ENCODE measurements around the gene GGA2. TPM values are rescaled to one million over a fixed set of nuclear protein-coding genes. Genes with fewer than 3 reads are reported as not detected.

The GGA2 gene
- total RNA-seq, 1 experiment from 2014 or later: 32.1 TPM

- DNase-seq (ENCODE audit: low read depth): peak; percentile 45
Observed at GRCh38 chr16:23420011-23420410, 90.3 kb downstream of the GGA2 start.

GRCh38 chr16:23416816-23417215 lies 93.5 kb downstream of the GGA2 start:
- no peak for DNase-seq (ENCODE audit: low read depth)

GRCh38 chr16:23414731-23415130 lies 95.6 kb downstream of the GGA2 start:
- DNase-seq (ENCODE audit: low read depth): no peak

Other genes with a start within 250 kb of the GGA2 start
- gene SCNN1B, start 208.2 kb downstream of the GGA2 start, total RNA-seq (2014; rRNA removed): not detected in 2 replicates
- gene COG7, start 57.3 kb downstream of the GGA2 start, total RNA-seq (2014; rRNA removed): 12.2 and 12.5 TPM in 2 replicates
- gene EARS2, start 46.9 kb upstream of the GGA2 start, total RNA-seq (2014; rRNA removed): 28.8 and 31.4 TPM in 2 replicates
- 156 and 172 TPM in 2 replicates for gene UBFD1, start 47.2 kb upstream of the GGA2 start, total RNA-seq (2014; rRNA removed)
- gene NDUFAB1, start 85.8 kb upstream of the GGA2 start, total RNA-seq (2014; rRNA removed): 100 and 116 TPM in 2 replicates
- gene PALB2, start 130.8 kb upstream of the GGA2 start, total RNA-seq (2014; rRNA removed): 21.7 and 24.0 TPM in 2 replicates
- 59.5 and 68.8 TPM in 2 replicates for gene DCTN5, start 131.0 kb upstream of the GGA2 start, total RNA-seq (2014; rRNA removed)
- gene PLK1, start 168.4 kb upstream of the GGA2 start, total RNA-seq (2014; rRNA removed): 101 and 102 TPM in 2 replicates
- not detected in 2 replicates for gene ERN2, start 202.7 kb upstream of the GGA2 start, total RNA-seq (2014; rRNA removed)
- gene CHP2, start 244.5 kb upstream of the GGA2 start, total RNA-seq (2014; rRNA removed): not detected in 2 replicates

Data from LHCN-M2 (cell line).